DOHH2 (cell line): ENCODE measurements around the gene ACTRT2.

Source experiments
- H3F3A ChIP-seq: fragments of 200-600 bp; sonication (generic), shearing (Covaris generic); 2 replicates; pipeline ENCODE4 v1.6.0; 2016; ENCODE audit warnings: antibody characterized with exemption, mild to moderate bottlenecking; ENCODE audit not compliant: control insufficient read depth, insufficient read depth
- H3K27ac ChIP-seq: fragments of 200-600 bp; sonication (generic); 2 replicates; pipeline ENCODE4 v1.5.1; 2014; ENCODE audit warnings: low read depth, mild to moderate bottlenecking, low read length, moderate library complexity
- H3K27me3 ChIP-seq: fragments of 200-600 bp; sonication (generic); 2 replicates; pipeline ENCODE4 v1.6.1; 2014; ENCODE audit warnings: mild to moderate bottlenecking, low read length, mixed read lengths; ENCODE audit not compliant: control insufficient read depth
- H3K36me3 ChIP-seq: fragments of 200-600 bp; sonication (generic); 2 replicates; pipeline ENCODE4 v1.6.1; 2014; ENCODE audit warnings: mild to moderate bottlenecking, low read length, moderate library complexity, mixed read lengths; ENCODE audit not compliant: control insufficient read depth
- H3K4me1 ChIP-seq: fragments of 200-600 bp; sonication (generic); 2 replicates; pipeline ENCODE4 v1.6.1; 2014; ENCODE audit warnings: mild to moderate bottlenecking, low read length, mixed read lengths; ENCODE audit not compliant: control insufficient read depth
- H3K4me2 ChIP-seq: fragments of 200-600 bp; sonication (generic); 2 replicates; pipeline ENCODE4 v1.6.0; 2014; ENCODE audit warnings: mild to moderate bottlenecking, low read length, moderate library complexity
- H3K4me3 ChIP-seq: fragments of 200-600 bp; sonication (generic); 2 replicates; pipeline ENCODE4 v1.5.1; 2014; ENCODE audit warnings: mild to moderate bottlenecking, low read length, mixed read lengths
- H3K79me2 ChIP-seq: fragments of 200-600 bp; sonication (generic); 2 replicates; pipeline ENCODE4 v1.6.1; 2014; ENCODE audit warnings: mild to moderate bottlenecking, low read length, mixed read lengths; ENCODE audit not compliant: control insufficient read depth
- H3K9me2 ChIP-seq: fragments of 200-600 bp; sonication (generic); replicated peaks from 2 replicates; pipeline ENCODE4 v1.6.1; 2014; ENCODE audit warnings: mild to moderate bottlenecking, low read length, mixed read lengths; ENCODE audit not compliant: control insufficient read depth
- H3K9me3 ChIP-seq: fragments of 200-600 bp; sonication (generic); 2 replicates; pipeline ENCODE4 v1.6.1; 2014; ENCODE audit warnings: antibody characterized with exemption, low read length, mixed read lengths; ENCODE audit not compliant: control insufficient read depth, insufficient read depth
- H4K20me1 ChIP-seq: fragments of 200-600 bp; sonication (generic); 2 replicates; pipeline ENCODE4 v1.6.0; 2014; ENCODE audit warnings: low read depth, mild to moderate bottlenecking, antibody characterized with exemption, low read length, moderate library complexity; ENCODE audit not compliant: control insufficient read depth, insufficient read depth
- CTCF ChIP-seq: fragments of 200-600 bp; sonication (generic); IDR thresholded peaks from one replicate; pipeline ENCODE4 v1.5.1; 2014; ENCODE audit warnings: antibody characterized with exemption, mild to moderate bottlenecking, low read depth, low read length; ENCODE audit not compliant: poor library complexity, severe bottlenecking
- EZH2phosphoT487 ChIP-seq: fragments of 200-600 bp; sonication (generic); IDR thresholded peaks from 2 replicates; pipeline ENCODE4 v1.6.1; 2017; ENCODE audit warnings: borderline replicate concordance, mild to moderate bottlenecking, antibody characterized with exemption, low read length, moderate library complexity, mixed read lengths

Gene ACTRT2

DNA sequence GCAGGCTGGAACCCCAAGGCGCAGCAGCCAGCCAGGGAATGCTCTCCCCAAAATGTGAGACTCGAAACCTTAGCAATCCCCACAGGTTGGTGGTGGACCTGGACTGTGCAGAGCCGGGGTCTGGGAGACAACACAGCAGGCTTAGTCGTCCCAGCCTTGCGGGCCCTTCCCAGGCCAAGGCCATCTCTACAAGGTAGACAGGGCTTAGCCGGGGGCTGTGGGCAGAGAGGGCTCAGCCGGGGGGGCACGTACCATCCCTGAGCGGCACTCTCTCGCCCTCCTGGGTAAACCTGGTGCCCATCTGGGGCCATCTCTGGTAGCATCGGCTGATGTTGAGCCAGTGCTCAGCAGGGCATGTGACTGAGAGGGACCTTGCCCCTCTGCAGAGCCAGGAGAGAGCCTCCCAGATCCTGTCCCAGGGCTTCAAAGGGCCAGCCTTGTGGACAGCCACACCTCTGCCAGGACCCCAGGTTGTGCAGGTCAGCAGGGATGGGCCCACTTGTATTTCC is 2.2 kb upstream of the ACTRT2 start:
- TF ChIP-seq CTCF (no peak), EZH2phosphoT487 (no peak)
- H3K27ac ChIP-seq, result no peak overlapping the region
- no peaks in the 10 kb centered on the region for H3K27me3 ChIP-seq

GRCh38 chr1:3019516-3020051 is 1.7 kb upstream of the ACTRT2 start:
- Histone ChIP-seq H3K9me3 (peaks cover 6% of the 10 kb centered on the region; the same call in 1 of the 2 replicates), H3K27me3 (no peaks in the 10 kb centered on the region), H3K79me2 (no peaks in the 10 kb centered on the region), H3K9me2 (no peaks in the 10 kb centered on the region), H3K4me3 (no peak overlapping the region), H3K27ac (no peak overlapping the region), H3F3A (no peaks in the 10 kb centered on the region), H3K4me1 (no peaks in the 10 kb centered on the region), H3K36me3 (no peaks in the 10 kb centered on the region), H3K4me2 (no peak overlapping the region), H4K20me1 (no peaks in the 10 kb centered on the region)
- TF ChIP-seq EZH2phosphoT487 (no peak), CTCF (no peak)

More for the DNA sequence above, 2.2 kb upstream of the ACTRT2 start:
- Histone ChIP-seq H4K20me1 (no peaks in the 10 kb centered on the region), H3K36me3 (no peaks in the 10 kb centered on the region), H3K4me1 (no peaks in the 10 kb centered on the region), H3K4me2 (no peak overlapping the region), H3K4me3 (no peak overlapping the region), H3K79me2 (no peaks in the 10 kb centered on the region), H3K9me3 (peaks cover 6% of the 10 kb centered on the region; the same call in 1 of the 2 replicates), H3F3A (no peaks in the 10 kb centered on the region), H3K9me2 (no peaks in the 10 kb centered on the region)

DNA sequence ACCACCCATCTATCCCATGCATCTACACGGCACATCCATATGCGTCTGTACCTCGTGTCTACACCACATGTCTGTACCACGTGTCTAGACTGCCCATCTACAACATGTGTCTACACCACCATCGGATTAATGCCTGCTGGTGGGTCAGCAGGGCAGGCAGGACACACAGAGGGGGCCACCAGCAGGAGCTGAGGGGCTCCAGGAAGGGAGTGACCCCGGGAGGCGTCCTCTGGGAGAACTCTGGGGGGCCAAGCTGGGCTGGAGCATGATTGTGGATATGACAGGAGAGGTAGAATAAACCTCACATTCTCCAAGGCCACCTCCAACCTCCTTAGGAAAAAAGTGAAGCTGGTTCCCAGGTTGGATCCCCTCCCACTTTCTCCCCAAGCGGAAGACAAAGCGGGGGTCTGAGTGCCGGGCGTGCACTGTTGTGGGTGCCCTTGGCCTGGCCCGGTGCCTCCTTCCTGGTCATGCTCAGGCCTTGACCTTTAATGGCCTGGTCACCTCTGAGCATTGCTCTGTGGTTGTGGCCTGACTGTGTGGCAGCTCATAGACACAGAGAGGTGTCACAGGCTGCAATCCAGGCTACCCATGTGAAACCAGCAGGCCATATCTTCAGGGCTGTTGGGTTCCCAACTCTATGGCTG is 881 bp upstream of the ACTRT2 start:
- Histone ChIP-seq H3K4me2 (no peak overlapping the region), H3F3A (no peaks in the 10 kb centered on the region), H3K9me2 (no peaks in the 10 kb centered on the region), H3K4me3 (no peak overlapping the region), H3K9me3 (peaks cover 6% of the 10 kb centered on the region; the same call in 1 of the 2 replicates), H3K27ac (no peak overlapping the region), H4K20me1 (no peaks in the 10 kb centered on the region), H3K27me3 (no peaks in the 10 kb centered on the region), H3K79me2 (no peaks in the 10 kb centered on the region), H3K36me3 (no peaks in the 10 kb centered on the region), H3K4me1 (no peaks in the 10 kb centered on the region)
- TF ChIP-seq CTCF (no peak), EZH2phosphoT487 (no peak)
